ENCODE data around the gene EFNA5.

GRCh38 chr5:107513337-107514085, 157.2 kb downstream of the EFNA5 start:
- TF ChIP-seq POLR2A (IDR thresholded peaks at IDR 0.05; ENCODE audit: low read depth, low read length) (no peak), SPI1 (IDR thresholded peaks at IDR 0.05; ENCODE audit: low read depth, low read length) (no peak), POLR2AphosphoS5 (IDR thresholded peaks at IDR 0.05; ENCODE audit: low read depth, low read length) (no peak), POU2F2 (IDR thresholded peaks at IDR 0.05; ENCODE audit: low read depth, low read length) (no peak)
